AG20443 (cell line): ENCODE measurements around the gene UBE2D3.
"Not testable (repeated sequence)": the region's sequence is repeated elsewhere in the genome, so short reads cannot be mapped to it uniquely, and the experiment has no call there.

Source experiments
- DNase-seq: peaks from one replicate; pipeline ENCODE4 v3.0.0; 2012; ENCODE audit warnings: low spot score, mixed read lengths

Gene UBE2D3

DNA sequence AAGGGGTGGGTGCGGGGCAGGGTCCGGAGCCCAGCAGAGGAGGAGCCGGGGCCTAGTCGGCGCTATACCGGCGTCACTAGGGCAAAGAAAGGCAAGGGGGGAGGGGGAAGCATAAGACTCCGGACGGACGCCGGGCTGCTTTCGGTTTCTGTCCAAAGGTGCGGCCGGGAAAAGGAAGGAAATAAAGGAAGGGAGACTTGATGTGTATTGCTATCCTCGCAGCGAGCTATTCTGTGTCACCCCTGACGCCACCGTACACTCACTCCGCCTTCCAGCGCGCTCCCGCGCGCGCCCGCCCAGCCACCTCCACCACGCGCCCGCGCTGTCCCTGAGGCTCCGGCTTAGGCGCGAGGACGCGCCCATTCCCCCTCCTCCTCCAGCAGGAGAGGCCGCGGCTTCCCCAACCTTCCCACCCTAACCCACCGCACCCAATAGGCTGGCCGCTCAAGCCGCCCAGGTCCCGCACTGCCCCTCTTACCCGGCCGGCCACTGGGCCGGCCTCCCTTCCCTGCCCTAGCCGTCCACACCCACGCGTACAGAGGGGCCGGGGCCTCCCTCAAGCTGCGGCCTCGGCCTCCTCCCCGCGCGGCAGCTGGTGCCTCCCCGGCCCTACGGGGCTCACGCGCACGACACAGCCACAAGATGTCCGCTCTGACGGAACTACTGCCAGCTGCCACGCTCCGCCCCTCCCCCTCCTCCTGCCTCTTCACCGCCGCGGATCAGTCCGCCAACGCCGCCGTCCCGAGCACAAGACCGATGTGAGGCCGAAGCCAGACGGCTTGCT is at the start of gene UBE2D3:
UBE2D3 (minus strand) TSS at position 662 of the 784 bp plus-strand sequence. CDS start 1,043 bp downstream, outside the sequence.
- DNase-seq, result peak; percentile 75

DNA sequence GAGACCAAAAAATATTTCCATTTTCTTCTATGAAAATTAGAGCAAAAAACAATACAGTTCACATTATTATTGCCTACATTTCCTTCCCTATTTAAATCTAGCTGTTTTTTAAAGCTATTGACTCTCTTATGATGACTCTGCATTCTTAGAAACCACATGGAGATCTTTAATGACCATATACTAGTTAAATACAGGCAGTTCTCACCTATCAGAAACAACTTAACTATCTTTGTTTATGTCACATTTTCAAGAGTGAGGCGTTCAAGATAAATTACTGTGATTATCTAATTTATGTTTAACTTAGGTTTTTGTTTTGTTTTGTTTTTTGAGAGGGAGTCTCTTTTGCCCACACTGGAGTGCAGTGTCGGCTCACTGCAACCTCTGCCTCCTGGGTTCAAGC is 44.4 kb upstream of the UBE2D3 start:
- no peak for DNase-seq

DNA sequence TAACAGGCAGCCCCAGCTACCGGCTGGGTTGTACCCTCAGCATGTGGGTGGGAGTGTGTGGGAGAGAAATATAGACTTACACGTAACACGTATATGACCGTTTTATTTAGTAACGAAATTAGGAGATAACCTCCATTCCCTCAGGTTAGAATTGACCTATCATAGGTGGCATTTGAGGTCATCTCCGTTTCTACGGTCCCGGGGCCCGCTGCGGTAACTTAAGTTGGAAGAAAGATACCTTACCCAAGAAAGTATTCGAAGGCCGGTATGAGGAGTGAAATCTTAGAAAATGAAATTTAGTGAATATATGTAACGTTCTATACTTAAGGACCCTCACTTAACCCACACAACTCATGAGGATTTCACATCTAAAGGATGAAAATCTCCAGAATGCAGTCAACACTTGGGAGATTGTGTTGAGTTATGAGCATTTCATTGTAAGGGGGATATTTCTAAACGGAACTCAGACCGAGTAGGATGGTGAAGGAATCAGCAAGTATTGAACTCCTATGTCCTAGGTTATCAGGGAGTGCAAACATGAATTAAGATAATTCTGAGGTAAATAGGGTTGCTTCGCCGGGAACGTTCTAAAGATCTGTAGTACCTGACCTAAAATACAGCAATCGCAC is 42.3 kb upstream of the UBE2D3 start:
- DNase-seq, result no peak

DNA sequence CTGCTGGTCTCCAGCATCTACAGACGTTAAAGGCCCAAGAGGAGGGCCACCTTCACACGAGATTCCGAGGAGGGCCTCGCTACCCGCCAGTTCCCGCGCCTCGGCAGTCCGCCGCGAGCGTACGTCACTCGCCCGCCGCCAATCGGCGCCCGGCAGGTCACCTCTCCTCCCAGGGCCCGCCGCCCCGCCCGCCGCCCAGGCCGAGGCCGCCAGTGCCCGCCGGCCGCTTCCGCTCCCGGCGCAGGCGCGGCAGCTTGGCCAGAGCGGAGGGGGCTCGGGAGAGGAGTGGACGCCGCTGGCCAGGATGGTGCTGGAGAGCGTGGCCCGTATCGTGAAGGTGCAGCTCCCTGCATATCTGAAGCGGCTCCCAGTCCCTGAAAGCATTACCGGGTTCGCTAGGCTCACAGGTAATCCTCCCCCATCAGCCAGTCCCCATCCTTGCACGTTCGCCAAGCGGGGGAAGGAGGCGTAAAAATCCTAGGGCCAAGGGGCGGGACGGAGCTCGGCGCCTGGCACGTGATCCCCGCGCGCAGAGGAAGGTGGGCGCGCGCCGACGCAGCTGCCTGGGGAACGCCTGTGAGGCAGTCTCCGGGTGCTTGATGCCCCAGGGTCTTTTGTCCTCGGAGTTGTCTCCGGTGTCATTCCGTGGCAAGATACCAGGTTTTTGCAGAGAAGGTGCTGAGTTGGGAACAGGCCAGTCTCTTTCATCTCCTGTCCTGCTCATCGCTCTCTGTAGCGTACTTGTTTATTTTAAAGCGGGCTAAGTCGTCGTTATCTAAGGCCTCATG is 41.6 kb upstream of the UBE2D3 start, which contains the start of gene CISD2:
CISD2 (plus strand) TSS at position 212 of the 788 bp plus-strand sequence; CDS start at position 305, 93 bp downstream.
- peak; percentile 98 for DNase-seq

DNA sequence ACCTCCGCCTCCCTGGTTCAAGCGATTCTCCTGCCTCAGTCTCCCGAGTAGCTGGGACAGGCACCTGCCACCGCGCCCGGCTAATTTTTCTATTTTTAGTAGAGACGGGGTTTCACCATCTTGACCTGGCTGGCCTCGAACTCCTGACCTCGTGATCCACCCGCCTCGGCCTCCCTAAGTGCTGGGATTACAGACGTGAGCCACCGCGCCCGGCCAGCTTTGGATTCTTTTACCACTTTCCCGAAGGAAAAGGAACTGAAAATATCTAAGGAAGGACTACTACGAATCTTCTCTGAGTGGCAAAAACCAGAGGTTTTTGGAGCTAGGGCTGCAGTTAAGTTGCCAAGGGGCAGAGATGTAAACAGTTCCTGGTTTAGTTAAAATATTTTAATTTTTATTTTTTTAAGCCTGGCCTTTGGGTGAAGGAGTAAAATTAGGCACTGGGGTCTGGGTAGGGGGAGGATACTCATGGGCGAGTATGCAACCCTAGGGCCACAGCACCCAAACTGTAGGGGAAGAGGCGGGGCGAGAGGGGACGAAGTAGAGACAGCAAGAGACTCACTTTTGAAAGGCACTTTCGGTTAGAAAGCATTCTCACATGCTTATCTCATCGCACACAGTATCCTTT is 40.9 kb upstream of the UBE2D3 start:
- DNase-seq, result no peak

DNA sequence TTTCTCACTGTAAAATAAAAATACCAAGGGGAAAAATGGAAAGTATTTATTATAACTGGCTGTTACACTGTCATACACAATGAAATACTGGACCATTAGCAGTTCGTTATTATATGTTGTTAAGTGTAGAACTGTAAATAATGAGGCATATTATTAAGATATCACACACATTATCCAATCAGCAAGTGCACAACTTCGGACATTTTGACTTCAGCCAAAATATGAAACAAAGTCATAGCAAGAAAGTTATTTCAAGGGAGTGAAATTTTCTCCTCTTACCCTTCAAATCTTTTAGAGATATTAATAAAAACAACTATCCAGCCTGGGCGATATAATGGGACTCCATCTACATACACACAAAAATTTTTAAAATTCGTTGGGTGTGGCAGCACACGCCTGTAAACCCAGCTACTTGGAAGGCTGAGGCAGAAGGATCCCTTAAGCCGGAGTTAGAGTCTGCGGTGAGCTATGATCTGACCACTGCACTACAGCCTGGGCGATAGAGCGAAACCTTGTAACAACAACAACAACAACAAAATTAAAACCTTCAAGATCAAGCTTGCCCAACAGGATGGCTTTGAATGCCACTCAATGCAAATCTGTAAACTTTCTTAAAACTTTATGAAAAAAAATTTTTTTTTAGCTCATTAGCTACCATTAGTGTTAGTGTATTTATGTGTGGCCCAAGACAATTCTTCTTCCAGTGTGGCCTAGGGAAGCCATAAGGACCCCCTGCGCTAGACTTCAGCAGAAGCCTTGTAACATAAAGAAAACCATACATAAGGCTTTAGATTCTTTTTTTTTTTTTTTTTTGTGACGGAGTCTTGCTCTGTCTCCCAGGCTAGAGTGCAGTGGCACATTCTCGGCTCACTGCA is 40.2 kb upstream of the UBE2D3 start:
- no peak for DNase-seq

DNA sequence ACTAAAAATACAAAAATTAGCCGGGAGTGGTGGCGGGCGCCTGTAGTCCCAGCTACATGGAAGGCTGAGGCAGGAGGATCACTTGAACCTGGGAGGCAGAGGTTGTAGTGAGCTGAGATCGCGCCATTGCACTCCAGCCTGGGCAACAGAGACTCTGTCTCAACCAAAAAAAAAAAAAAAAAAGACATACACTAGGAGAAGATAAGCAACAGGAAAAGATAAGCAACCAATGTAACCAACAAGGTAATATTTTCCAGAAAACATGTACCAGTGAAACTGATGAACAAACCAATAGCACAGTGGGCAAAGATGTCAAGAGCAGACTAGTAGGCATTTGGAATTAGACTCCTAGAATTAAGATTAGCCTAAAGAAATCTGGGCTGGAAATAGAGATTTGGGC is 38.0 kb upstream of the UBE2D3 start:
- not testable (repeated sequence) for DNase-seq

DNA sequence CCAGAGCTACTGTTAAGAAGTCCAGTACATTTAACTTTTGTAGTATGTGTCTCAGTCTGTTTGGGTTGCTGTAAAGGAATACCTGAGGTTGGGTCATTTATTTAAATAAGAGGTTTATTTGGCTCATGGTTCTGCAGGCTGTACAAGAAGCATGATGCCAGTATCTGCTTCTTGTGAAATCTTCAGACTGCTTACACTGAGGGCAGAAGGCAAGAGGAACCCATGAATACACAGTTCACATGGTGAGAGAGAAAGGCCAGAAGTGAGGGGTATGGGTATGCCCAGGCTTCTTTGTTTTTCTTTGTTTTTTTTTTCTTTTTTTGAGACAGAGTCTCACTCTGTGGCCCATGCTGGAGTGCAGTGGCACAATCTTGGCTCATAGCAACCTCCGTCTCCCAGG is 35.4 kb upstream of the UBE2D3 start:
- no peak for DNase-seq

DNA sequence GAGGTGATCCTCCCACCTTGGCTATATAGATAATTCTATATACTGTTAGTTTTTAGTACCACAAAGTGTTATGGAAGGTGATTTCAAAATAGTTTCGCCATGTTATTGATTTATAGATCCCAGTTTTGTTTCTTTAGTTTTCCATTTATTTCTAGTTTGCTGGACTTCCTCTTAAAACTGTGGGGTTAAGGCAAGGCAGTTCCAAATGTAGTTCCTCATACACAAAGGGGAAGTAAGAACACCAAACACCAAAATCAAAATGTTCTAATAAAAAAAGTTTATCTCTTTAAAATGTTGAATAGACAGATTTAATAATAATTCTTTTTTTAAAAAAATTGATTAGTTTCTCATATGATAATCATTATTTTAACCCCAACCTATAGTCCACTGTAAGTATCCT is 34.7 kb upstream of the UBE2D3 start:
- no peak for DNase-seq

DNA sequence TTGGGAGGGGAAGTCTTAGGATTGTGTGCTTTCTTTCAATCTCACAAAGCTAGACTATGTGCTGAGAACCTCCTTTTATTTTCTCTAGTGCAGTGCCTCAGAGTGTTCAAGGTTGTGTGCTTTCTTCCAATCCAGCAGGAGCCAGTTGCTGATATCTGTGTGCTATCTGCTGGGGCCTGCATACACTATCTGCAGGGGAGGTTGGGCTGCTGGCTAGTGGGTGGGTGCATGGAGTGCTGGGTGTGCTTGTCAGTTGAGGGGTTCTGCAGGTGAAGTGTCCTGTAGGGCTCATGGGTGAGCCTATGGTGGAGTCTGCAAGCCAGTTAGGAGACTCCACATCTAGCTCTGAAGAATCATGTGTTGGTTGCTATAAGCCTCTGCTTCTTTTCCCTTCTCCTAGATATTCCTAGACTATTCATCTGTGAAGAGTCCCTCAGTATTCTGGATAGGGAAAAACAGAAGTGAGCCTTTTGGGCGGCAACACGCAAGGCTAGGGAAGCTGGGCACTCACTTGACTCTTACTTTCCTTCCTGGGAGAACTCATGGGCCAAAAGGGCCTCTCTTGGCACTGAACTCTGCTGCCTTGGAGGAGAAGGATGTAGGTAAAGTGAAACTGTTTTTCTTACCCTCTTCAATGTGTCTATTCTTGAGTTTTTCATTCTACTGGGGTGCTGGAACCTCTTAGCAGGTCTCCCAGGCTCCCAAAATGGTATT is 33.4 kb upstream of the UBE2D3 start:
- no peak for DNase-seq

DNA sequence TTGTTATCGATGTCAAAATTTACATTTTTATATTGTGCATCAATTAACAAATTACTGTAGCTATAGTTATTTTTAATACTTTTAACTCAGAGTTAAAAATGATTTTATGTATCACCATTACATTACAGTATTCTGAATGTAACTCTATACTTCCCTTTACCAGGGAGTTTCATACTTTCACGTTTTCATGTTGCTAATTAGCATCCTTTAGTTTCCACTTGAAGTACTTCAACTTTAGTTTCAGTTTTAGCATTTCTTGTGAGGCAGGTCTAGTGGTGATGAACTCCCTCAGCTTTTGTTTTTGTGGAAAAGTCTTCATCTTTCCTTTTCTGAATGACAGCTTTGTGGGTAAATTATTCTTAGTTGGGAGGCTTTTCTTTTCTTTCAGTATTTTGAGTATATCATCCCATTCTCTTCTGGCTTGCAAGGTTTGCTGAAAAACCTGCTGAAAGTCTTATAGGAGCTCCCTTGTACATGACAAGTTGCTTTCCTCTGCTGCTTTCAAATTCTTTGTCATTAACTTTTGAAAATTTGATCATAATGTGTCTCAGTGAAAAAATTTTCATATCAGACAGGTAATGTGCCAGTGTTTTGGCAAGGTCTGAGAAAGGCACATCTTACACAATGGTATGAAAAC is 31.6 kb upstream of the UBE2D3 start:
- DNase-seq, result no peak

DNA sequence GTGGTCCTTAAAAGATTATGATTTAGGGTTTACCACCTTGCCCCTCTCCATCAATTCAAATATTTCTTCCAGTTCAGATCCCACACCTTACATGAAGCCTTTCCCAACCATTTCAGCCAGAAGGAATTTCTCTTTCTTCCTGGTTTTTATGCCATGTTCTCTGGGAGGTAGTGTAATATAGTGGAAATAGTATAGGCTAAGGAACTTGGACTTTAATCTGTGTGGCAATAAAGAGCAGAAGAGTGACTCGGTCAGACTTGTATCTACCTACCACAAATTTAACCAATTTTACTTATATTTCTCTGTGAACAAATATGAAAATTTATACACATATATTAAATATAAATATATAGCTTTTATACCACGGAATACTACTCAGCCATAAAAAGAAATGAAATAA is 23.0 kb upstream of the UBE2D3 start:
- no peak for DNase-seq

DNA sequence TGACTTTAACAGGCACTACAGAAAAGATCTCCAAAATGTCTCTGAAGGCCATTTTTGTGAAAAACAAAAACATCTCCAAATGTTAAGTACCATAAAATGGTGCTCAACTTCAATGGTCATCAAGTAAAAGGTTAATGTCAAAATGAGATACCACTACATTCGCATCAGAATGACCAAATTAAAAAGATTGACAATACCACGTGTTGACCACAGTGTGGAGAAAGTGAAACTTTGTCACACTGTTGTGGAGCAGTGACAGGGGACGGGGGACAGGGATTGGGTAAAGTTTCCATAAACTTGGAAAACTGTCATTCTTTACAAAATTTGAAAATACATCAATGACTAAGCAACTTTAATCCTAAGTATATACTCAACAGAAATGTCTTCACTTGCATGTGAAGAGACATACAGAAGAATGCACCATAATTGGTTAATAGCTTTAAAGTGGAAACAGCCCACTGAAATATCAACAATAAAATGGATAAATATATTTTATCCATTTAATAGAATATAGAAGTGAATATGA is 22.3 kb upstream of the UBE2D3 start:
- DNase-seq, result no peak

DNA sequence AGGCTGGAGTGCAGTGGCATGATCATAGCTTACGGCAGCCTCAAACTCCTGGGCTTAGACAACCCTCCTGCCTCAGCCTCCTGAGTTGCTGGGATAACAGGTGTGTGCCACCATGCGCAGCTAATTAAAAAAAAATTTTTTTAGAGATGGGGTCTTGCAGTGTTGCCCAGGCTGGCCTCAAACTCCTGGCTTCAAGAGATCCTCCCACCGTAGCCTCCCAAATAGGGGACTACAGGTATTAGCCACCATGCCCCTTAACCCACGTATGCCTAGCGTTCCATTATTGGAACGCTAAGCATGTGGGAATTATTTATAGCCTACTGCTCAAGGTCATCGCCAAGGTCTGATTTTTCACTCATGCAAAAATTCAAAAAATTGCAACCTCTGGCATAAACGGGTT is 20.3 kb upstream of the UBE2D3 start:
- no peak for DNase-seq

DNA sequence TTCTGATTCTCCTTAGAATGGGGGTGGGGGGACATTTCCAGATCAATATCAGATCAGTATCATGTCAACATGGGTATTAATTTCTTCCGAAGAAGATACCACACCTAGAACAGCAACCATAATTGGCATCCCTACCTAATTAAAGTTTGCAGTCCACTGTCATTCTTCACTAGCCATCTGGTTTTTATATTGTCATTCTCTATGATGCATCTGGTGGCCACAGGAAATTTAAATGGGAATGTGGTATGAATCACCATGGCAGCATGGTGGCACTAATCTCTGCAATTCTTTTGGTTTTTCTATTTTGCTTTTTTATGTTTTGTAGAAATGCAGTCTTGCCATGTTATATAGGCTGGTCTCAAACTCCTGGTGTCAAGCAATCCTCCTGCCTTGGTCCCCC is 16.6 kb upstream of the UBE2D3 start:
- peak; percentile 34 for DNase-seq

DNA sequence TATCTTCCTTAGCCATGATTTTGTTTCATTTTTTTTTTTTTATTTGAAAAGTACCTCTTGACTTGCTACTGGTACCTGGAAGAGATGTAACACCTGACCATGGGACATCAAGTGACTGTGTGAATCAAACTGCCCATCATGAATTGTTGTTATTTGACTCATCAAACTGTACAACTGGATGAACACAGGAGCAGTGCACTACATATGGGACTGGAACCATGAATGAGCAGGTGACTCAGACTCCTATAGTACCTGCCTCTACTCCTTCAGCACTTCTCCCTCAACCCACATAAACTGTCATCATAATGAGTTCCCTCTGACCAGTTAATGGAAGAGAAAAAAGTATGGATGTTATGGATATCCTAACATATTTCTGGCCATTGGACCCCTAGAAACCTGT is 15.9 kb upstream of the UBE2D3 start:
- no peak for DNase-seq

DNA sequence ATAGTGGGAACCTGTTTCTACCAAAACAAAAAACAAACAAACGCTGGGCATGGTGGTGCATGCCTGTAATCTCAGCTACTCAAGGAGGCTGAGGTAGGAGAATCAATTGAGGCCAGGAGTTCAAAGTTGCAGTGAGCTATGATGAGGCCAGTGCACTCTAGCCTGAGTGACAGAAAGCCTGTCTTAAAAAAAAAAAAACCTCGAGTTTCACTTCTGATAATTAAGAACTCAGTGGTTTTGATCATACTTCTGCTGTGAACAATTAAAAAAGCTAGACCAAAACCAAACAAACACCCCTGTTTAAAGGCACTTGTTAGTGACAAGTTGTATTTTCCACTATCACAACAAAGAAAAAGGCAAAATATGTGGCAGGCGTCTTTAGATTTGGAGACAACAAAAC is 15.0 kb upstream of the UBE2D3 start:
- no peak for DNase-seq

DNA sequence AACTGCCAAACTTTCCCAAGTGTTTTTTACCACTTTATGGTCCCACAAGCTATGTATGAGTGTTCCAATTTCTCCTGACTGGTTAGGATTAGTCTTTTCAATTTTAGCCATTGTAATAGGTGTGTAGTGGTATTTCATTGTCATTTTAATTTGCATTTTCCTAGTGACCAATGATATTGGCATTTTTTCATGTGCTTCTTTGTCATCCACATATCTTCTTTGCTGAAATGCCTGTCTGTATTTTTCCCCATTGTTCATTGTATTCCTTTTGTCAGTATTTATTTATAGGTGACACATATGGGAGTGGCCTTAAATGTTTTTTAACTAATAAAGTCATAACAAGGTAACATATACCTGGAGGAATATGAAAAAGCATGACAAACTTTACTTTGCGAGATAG is 9.2 kb upstream of the UBE2D3 start:
- no peak for DNase-seq

DNA sequence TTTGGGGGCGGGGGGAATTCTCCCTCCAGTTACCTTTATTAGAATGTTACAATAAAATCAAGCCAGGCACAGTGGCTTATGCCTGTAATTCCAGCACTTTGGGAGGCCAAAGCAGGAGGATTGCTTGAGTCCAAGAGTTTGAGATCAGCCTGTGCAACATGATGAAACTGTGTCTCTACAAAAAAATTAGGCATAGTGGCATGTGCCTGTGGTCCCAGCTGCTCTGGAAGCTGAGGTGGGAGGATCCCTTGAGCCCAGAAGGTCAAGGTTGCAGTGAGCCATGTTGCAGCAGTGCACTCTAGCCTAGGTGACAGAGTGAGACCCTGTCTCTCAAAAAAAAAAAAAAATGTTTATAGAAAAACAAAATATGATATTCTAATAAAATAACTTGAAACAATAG is 5.3 kb upstream of the UBE2D3 start:
- no peak for DNase-seq

DNA sequence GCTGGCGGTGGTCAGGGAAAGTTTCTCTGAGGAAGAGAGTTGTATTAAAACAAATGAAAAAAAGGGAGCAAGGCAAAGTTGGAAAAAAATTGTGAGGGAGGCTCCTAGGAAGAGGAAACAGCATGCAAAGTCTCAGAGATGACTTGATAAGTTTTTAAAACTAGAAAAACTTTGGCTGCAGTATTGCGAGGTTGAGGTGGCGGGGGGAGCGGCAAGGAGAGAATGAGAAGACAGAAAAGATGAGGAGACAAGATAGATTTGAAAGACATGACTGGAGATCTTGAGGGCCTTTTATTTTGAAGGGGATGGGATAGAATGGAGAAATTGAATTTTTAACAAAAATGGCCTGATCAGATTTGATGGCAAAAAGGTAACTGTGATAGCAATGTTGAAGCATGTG is 4.8 kb upstream of the UBE2D3 start:
- no peak for DNase-seq
